ENCODE data around the gene IRF1.

The IRF1 gene

DNA sequence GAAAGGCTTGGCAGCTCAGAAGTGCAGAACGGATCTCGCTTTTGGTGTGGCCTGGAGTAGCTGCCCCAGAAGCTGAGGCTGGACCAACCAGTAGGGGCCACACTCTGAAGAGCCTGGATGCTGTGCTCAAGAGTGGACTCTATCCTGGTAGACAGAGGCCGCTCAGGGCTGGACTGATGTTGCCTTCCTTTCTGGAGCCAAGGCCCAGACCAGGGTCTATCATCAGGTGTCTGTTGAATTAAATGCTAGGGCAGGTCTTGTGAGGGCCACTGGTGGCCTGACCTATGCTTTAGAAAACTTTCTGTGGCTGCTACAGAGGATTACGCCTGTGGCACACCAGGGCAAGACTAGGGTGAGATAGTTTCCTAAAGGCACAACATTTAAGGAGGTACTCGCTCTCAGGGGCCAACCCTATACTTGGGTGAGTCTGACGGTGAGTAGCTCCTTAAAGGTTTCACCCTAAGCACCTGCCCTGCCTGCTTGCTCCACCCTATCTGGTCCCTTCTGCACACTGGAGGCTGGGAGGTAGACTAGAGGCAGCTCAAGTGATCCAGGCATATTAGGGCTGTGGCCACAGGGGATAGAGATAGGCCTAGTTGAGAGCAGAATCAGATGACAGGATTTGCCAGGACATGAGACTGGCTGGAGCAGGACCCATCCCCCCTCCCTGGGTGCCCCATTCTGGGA lies 9.8 kb upstream of the IRF1 start:
- DNase-seq (ENCODE audit: low read depth) = no peak
- no peak overlapping the region for H3K4me3 ChIP-seq (ENCODE audit: low read length)
- TF ChIP-seq, protein P1, sequence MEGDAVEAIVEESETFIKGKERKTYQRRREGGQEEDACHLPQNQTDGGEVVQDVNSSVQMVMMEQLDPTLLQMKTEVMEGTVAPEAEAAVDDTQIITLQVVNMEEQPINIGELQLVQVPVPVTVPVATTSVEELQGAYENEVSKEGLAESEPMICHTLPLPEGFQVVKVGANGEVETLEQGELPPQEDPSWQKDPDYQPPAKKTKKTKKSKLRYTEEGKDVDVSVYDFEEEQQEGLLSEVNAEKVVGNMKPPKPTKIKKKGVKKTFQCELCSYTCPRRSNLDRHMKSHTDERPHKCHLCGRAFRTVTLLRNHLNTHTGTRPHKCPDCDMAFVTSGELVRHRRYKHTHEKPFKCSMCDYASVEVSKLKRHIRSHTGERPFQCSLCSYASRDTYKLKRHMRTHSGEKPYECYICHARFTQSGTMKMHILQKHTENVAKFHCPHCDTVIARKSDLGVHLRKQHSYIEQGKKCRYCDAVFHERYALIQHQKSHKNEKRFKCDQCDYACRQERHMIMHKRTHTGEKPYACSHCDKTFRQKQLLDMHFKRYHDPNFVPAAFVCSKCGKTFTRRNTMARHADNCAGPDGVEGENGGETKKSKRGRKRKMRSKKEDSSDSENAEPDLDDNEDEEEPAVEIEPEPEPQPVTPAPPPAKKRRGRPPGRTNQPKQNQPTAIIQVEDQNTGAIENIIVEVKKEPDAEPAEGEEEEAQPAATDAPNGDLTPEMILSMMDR (conservative IDR thresholded peaks at IDR 0.05; ENCODE audit: low read depth, low read length) = no peak

DNA sequence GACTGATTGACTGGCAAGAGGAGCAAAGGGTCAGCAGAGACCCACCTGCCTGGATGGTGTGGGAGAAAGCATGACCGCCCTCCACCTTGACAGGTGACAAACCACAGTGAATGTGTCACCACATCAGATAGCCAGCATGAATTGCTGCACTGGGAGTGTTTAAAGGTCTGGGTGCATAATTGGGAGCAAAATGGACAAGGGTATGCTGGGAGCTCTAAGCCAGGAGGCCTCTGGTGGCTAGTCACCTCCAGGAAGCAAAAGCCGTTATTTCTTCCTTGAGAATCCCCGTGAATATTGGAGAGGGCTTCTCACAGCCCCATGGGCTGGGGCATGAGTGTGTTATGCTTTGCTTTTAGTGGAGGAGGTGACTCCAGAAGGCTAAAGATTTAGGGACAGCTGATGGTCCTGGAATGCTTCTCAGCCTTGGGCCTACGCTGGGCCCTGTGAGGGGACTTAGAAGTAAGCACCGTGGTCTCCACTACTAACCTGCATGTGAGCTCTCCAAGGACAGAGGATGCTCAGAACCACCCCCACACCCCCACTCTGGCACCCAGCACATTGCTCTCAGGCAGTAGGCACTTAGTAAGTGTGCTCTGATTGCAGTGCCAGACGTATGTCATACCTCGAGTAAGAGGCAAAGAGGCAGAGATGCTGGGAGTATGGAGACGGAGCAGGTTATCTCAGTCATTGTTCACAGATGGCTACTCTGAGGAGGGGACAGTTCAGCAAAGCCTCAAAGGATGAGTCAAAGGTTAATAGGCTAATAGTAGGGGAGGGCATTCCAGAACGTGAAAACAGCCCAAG lies 9.1 kb upstream of the IRF1 start:
- H3K4me3 ChIP-seq (ENCODE audit: low read length) = no peak overlapping the region
- TF ChIP-seq, protein P1 (conservative IDR thresholded peaks at IDR 0.05; ENCODE audit: low read depth, low read length) = no peak
- no peak for DNase-seq (ENCODE audit: low read depth)

GRCh38 chr5:132498686-132499271 lies 8.2 kb upstream of the IRF1 start:
- TF ChIP-seq, protein P1 (conservative IDR thresholded peaks at IDR 0.05; ENCODE audit: low read depth, low read length) = no peak
- H3K4me3 ChIP-seq (ENCODE audit: low read length) = no peak overlapping the region
- no peak for DNase-seq (ENCODE audit: low read depth)

DNA sequence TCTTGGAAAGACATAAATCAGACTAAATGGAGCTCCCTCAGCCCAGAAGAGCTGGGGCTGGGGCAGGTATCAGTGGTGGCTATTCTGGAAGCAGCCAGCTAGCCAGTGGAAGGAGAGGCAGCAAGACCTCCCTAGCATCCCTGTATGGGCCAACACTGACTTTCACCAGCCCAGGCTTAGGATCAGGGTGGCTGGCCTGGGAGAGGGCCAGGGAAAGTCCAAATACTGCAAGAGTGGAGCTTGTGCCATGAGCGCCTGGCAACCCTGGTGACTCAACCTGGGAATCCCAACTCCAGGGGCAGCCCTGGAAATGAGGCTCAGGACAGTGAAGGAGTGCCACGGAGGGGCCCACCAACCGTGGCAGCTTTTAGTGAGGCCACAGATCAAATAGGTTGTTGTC lies 7.6 kb upstream of the IRF1 start:
- no peak overlapping the region for H3K4me3 ChIP-seq (ENCODE audit: low read length)
- no peak for DNase-seq (ENCODE audit: low read depth)

GRCh38 chr5:132497488-132497997 lies 7.0 kb upstream of the IRF1 start:
- DNase-seq (ENCODE audit: low read depth) = peak; percentile 90
- peak overlapping the region; percentile 68 for H3K4me3 ChIP-seq (ENCODE audit: low read length)
- TF ChIP-seq, protein P1 (conservative IDR thresholded peaks at IDR 0.05; ENCODE audit: low read depth, low read length) = no peak

More for the DNA sequence above, 7.6 kb upstream of the IRF1 start:
- TF ChIP-seq, protein P1 (conservative IDR thresholded peaks at IDR 0.05; ENCODE audit: low read depth, low read length) = no peak

GRCh38 chr5:132496631-132497487 lies 6.3 kb upstream of the IRF1 start:
- H3K4me3 ChIP-seq (ENCODE audit: low read length) = peak overlapping the region; percentile 68
- TF ChIP-seq, protein P1 (conservative IDR thresholded peaks at IDR 0.05; ENCODE audit: low read depth, low read length) = no peak
- DNase-seq (ENCODE audit: low read depth) = peak; percentile 51

Data from retinal pigment epithelial cell (primary cell).